Measurements from ENCODE around the gene HNRNPA1.

- TF ChIP-seq, protein P1, sequence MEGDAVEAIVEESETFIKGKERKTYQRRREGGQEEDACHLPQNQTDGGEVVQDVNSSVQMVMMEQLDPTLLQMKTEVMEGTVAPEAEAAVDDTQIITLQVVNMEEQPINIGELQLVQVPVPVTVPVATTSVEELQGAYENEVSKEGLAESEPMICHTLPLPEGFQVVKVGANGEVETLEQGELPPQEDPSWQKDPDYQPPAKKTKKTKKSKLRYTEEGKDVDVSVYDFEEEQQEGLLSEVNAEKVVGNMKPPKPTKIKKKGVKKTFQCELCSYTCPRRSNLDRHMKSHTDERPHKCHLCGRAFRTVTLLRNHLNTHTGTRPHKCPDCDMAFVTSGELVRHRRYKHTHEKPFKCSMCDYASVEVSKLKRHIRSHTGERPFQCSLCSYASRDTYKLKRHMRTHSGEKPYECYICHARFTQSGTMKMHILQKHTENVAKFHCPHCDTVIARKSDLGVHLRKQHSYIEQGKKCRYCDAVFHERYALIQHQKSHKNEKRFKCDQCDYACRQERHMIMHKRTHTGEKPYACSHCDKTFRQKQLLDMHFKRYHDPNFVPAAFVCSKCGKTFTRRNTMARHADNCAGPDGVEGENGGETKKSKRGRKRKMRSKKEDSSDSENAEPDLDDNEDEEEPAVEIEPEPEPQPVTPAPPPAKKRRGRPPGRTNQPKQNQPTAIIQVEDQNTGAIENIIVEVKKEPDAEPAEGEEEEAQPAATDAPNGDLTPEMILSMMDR (IDR thresholded peaks at IDR 0.05) = no peak
- no peak for TF ChIP-seq POLR2A (IDR thresholded peaks at IDR 0.05)
These were observed 21.1 kb upstream of the HNRNPA1 start for GRCh38 chr12:54259194-54260011.
